IMR-90 (cell line): ENCODE results near the gene UBE2O. TPM values are rescaled to one million over a fixed set of nuclear protein-coding genes. Genes with fewer than 3 reads are reported as not detected.

ENCODE experiments used
- ATAC-seq: fragments of 200-7000 bp; cut with Tn5 transposase; 2 replicates; pipeline ENCODE4 v1.9.1; 2020; ENCODE audit warnings: low read depth, mild to moderate bottlenecking, moderate library complexity
- BruUV-seq: library from RNA; stranded (reverse); fragments of 400-500 nt; replicated peaks from 2 replicates; lab custom pipeline; 2021; lab: Mats Ljungman, UMichigan
- CTCF ChIA-PET: fragments of 300-600 bp; formaldehyde crosslinking; extraction: SDS; loops from one replicate; lab custom pipeline; 2021; ENCODE audit warnings: antibody characterized with exemption; lab: Yijun Ruan, JAX
- POLR2A ChIA-PET: fragments of 300-600 bp; sonication (Branson Sonifier 250); formaldehyde crosslinking; loops from one replicate; lab custom pipeline; 2022; ENCODE audit warnings: antibody characterized with exemption; ENCODE audit not compliant: unreplicated experiment; lab: Charles Lee
- DNase-seq: peaks from one replicate; pipeline ENCODE4 v3.0.0; 2013
- H2AFZ ChIP-seq: replicated peaks from 2 replicates; pipeline ENCODE3; 2013; ENCODE audit warnings: low read length, mild to moderate bottlenecking; ENCODE audit not compliant: poor library complexity
- H2AK5ac ChIP-seq: 2 replicates; pipeline ENCODE4 v1.6.1; 2013; ENCODE audit warnings: low read depth, low read length, inconsistent platforms
- H2AK9ac ChIP-seq: replicated peaks from 2 replicates; pipeline ENCODE3; 2013; ENCODE audit warnings: mild to moderate bottlenecking, low read depth, low read length, moderate library complexity; ENCODE audit not compliant: poor library complexity
- H2BK120ac ChIP-seq: 2 replicates; pipeline ENCODE4 v1.6.1; 2013; ENCODE audit warnings: low read depth, low read length, inconsistent platforms
- H2BK15ac ChIP-seq: 3 replicates; pipeline ENCODE4 v1.6.1; 2013; ENCODE audit warnings: low read depth, low read length, inconsistent platforms
- H2BK20ac ChIP-seq: 2 replicates; pipeline ENCODE4 v1.6.1; 2013; ENCODE audit warnings: low read depth, mild to moderate bottlenecking, inconsistent platforms, low read length, moderate library complexity
- H2BK5ac ChIP-seq: 2 replicates; pipeline ENCODE4 v1.6.1; 2013; ENCODE audit warnings: mild to moderate bottlenecking, low read depth, low read length, inconsistent platforms; ENCODE audit not compliant: poor library complexity, severe bottlenecking
- H3K14ac ChIP-seq: replicated peaks from 2 replicates; pipeline ENCODE4 v1.6.1; 2013; ENCODE audit warnings: low read depth, low read length, inconsistent platforms
- H3K18ac ChIP-seq: 2 replicates; pipeline ENCODE4 v1.6.1; 2013; ENCODE audit warnings: low read depth, low read length, control low read depth
- H3K23ac ChIP-seq: 2 replicates; pipeline ENCODE4 v1.6.1; 2013; ENCODE audit warnings: low read depth, low read length, inconsistent platforms
- H3K27ac ChIP-seq: 2 replicates; pipeline ENCODE4 v1.5.1; 2013; ENCODE audit warnings: mild to moderate bottlenecking, control low read depth, low read length; ENCODE audit not compliant: insufficient read depth
- H3K27me3 ChIP-seq: 2 replicates; pipeline ENCODE4 v1.6.1; 2013; ENCODE audit warnings: low read length; ENCODE audit not compliant: control insufficient read depth, insufficient read depth
- H3K36me3 ChIP-seq: 2 replicates; pipeline ENCODE4 v1.6.1; 2013; ENCODE audit warnings: low read length, mixed read lengths; ENCODE audit not compliant: control insufficient read depth, insufficient read depth
- H3K4ac ChIP-seq: 2 replicates; pipeline ENCODE4 v1.6.1; 2013; ENCODE audit warnings: low read depth, low read length, inconsistent platforms
- H3K4me1 ChIP-seq: 2 replicates; pipeline ENCODE4 v1.6.1; 2013; ENCODE audit warnings: low read length, mixed read lengths; ENCODE audit not compliant: control insufficient read depth, insufficient read depth
- H3K4me2 ChIP-seq: 2 replicates; pipeline ENCODE4 v1.6.1; 2013; ENCODE audit warnings: low read depth, mild to moderate bottlenecking, control low read depth, low read length, moderate library complexity
- H3K4me3 ChIP-seq: 2 replicates; pipeline ENCODE4 v1.5.1; 2013; ENCODE audit warnings: low read depth, mild to moderate bottlenecking, control low read depth, low read length, moderate library complexity; ENCODE audit not compliant: insufficient read depth
- H3K56ac ChIP-seq: 2 replicates; pipeline ENCODE4 v1.6.1; 2013; ENCODE audit warnings: low read length, inconsistent platforms; ENCODE audit not compliant: insufficient read depth; ENCODE audit errors: extremely low read depth
- H3K79me1 ChIP-seq, 2 experiments: 2 replicates each; pipeline ENCODE4 v1.6.1; 2013; ENCODE audit warnings: low read length in 2 of 2, inconsistent platforms in 1 of 2, low read depth in 1 of 2
- H3K9ac ChIP-seq: 2 replicates; pipeline ENCODE4 v1.6.1; 2013; ENCODE audit warnings: low read depth, low read length, control low read depth
- H3K9me1 ChIP-seq: 2 replicates; pipeline ENCODE4 v1.6.1; 2013; ENCODE audit warnings: low read length, inconsistent platforms; ENCODE audit not compliant: insufficient read depth
- H3K9me3 ChIP-seq: 2 replicates; pipeline ENCODE4 v1.6.1; 2013; ENCODE audit warnings: low read length; ENCODE audit not compliant: control insufficient read depth, insufficient read depth
- H4K20me1 ChIP-seq: 2 replicates; pipeline ENCODE4 v1.6.1; 2013; ENCODE audit warnings: low read length, inconsistent platforms; ENCODE audit not compliant: insufficient read depth
- H4K5ac ChIP-seq: 2 replicates; pipeline ENCODE4 v1.6.1; 2013; ENCODE audit warnings: mild to moderate bottlenecking, low read depth, low read length, control low read depth
- H4K8ac ChIP-seq, 2 experiments: 2 replicates each; pipeline ENCODE4 v1.6.1; 2013; ENCODE audit warnings: low read depth in 2 of 2, low read length in 2 of 2, control low read depth in 1 of 2, inconsistent platforms in 1 of 2
- H4K91ac ChIP-seq: 2 replicates; pipeline ENCODE4 v1.6.1; 2013; ENCODE audit warnings: low read depth, low read length, inconsistent platforms; ENCODE audit not compliant: insufficient read depth
- BHLHE40 ChIP-seq: fragments of 150-350 bp; IDR thresholded peaks from 2 replicates; pipeline ENCODE4 v1.6.1; 2016; ENCODE audit warnings: mild to moderate bottlenecking, low read depth, low read length
- CEBPB ChIP-seq: IDR thresholded peaks from 2 replicates; pipeline ENCODE4 v1.6.1; 2012; ENCODE audit warnings: low read depth, low read length, improper control_type of control experiment
- CHD1 ChIP-seq: IDR thresholded peaks from 2 replicates; pipeline ENCODE4 v1.6.1; 2012; ENCODE audit warnings: low read depth, low read length, improper control_type of control experiment
- MAZ ChIP-seq: IDR thresholded peaks from 2 replicates; pipeline ENCODE4 v1.6.1; 2012; ENCODE audit warnings: low read depth, mild to moderate bottlenecking, low read length, improper control_type of control experiment, moderate library complexity, borderline replicate concordance
- MXI1 ChIP-seq: IDR thresholded peaks from 2 replicates; pipeline ENCODE4 v1.6.1; 2012; ENCODE audit warnings: low read depth, mild to moderate bottlenecking, low read length, moderate library complexity, borderline replicate concordance
- RAD21 ChIP-seq: IDR thresholded peaks from 2 replicates; pipeline ENCODE4 v1.6.1; 2012; ENCODE audit warnings: low read length, improper control_type of control experiment
- RCOR1 ChIP-seq: IDR thresholded peaks from 2 replicates; pipeline ENCODE4 v1.6.1; 2012; ENCODE audit warnings: mild to moderate bottlenecking, low read length, improper control_type of control experiment; ENCODE audit not compliant: insufficient replicate concordance
- WGBS, 2 experiments: methylation state at CpG; one replicate each; pipeline versions ENCODE4 v1.1.5 to v1.1.7; 2013; ENCODE audit warnings: missing lambda C conversion rate in 2 of 2; ENCODE audit not compliant: insufficient read length in 1 of 2; ENCODE audit errors: extremely low coverage in 2 of 2; 5-methylcytosine and 5-hydroxymethylcytosine counted together
- dilution Hi-C: fragments of 300-500 bp; cut with HindIII; formaldehyde crosslinking; loops from one replicate; pipeline ENCODE4 v1.14.3; 2018; ENCODE audit warnings: low sequenced_read_pairs; ENCODE audit not compliant: unreplicated experiment
- in situ Hi-C: fragments of 300-500 bp; cut with MboI; formaldehyde crosslinking; loops from 3 replicates; pipeline ENCODE4 v1.14.3; 2019; ENCODE audit warnings: low sequenced_read_pairs, inconsistent platforms, mixed read lengths
- intact Hi-C: fragments of 100-400 bp; cut with micrococcal nuclease; formaldehyde crosslinking; loops from 2 replicates; pipeline ENCODE4 v1.10.0; 2022
- polyA plus RNA-seq, 3 experiments: library from polyadenylated mRNA; depleted of rRNA; stranded (reverse); fragments of >200 nt; gene quantifications; 2 replicates each; pipeline ENCODE4 v1.2.3, GENCODE V29; 2012; ENCODE audit warnings: low replicate concordance in 1 of 3
- total RNA-seq: library from RNA; depleted of rRNA; stranded (reverse); fragments of >200 nt; gene quantifications from 2 replicates; pipeline ENCODE4 v1.2.3, GENCODE V29; 2012
- TF ChIP-seq, protein P1 (sequence below): fragments of 150-350 bp; IDR thresholded peaks from 2 replicates; pipeline ENCODE4 v1.6.1; 2017; ENCODE audit warnings: mild to moderate bottlenecking, antibody characterized with exemption, low read length, low read depth
- TF ChIP-seq, protein P2 (sequence below): conservative IDR thresholded peaks from 2 replicates; pipeline ENCODE4 v1.5.1; 2012; ENCODE audit warnings: mild to moderate bottlenecking, low read depth, low read length, improper control_type of control experiment

The UBE2O gene
- total and polyA plus RNA-seq, 2 of the 4 experiments (the other 2 are of a cell fraction): 17.6 TPM

DNA sequence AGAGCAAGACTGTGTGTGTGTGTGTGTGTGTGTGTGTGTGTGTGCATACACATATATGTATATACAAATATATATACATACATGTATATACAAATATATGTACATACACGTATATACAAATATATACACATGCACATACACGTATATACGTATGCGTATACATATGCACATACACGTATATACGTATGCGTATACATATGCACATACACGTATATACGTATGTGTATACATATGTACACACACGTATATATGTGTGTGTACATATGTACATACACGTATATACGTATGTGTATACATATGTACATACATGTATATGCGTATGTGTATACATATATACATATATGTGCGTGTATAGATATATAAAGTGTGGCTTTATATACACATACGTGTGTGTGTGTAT lies 37.2 kb downstream of the UBE2O start:
- no peak overlapping the region for H3K4ac ChIP-seq
- no peak overlapping the region for H3K23ac ChIP-seq
- WGBS, 2 experiments: no CpG with 5 or more reads among the region's 15 CpGs
- no peak overlapping the region for H4K8ac ChIP-seq
- ATAC-seq (no peak), DNase-seq (no peak)
- ChIA-PET CTCF (no interaction called here), POLR2A (no interaction called here)
- H3K4me2 ChIP-seq: no peak overlapping the region
- no peak overlapping the region for H4K91ac ChIP-seq
- no peak overlapping the region for H2BK15ac ChIP-seq
- H3K18ac ChIP-seq: no peak overlapping the region
- dilution Hi-C loops (no loop called here), intact Hi-C loops (no loop called here), in situ Hi-C loops (no loop called here)
- no TSS peak for BruUV-seq
- no peak overlapping the region for H3K4me3 ChIP-seq
- no peak overlapping the region for H3K27ac ChIP-seq
- H3K9ac ChIP-seq: no peak overlapping the region
- H2AK5ac ChIP-seq: no peak overlapping the region
- H3K14ac ChIP-seq: no peak overlapping the region
- no peak overlapping the region for H2AK9ac ChIP-seq
- peaks cover 26% of the 10 kb centered on the region for H3K9me1 ChIP-seq
- TF ChIP-seq, protein P1, sequence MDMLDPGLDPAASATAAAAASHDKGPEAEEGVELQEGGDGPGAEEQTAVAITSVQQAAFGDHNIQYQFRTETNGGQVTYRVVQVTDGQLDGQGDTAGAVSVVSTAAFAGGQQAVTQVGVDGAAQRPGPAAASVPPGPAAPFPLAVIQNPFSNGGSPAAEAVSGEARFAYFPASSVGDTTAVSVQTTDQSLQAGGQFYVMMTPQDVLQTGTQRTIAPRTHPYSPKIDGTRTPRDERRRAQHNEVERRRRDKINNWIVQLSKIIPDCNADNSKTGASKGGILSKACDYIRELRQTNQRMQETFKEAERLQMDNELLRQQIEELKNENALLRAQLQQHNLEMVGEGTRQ: no peak
- TF ChIP-seq CEBPB (no peak), MAZ (no peak), BHLHE40 (no peak), RAD21 (no peak), RCOR1 (no peak), CHD1 (no peak), MXI1 (no peak)
- TF ChIP-seq, protein P2, sequence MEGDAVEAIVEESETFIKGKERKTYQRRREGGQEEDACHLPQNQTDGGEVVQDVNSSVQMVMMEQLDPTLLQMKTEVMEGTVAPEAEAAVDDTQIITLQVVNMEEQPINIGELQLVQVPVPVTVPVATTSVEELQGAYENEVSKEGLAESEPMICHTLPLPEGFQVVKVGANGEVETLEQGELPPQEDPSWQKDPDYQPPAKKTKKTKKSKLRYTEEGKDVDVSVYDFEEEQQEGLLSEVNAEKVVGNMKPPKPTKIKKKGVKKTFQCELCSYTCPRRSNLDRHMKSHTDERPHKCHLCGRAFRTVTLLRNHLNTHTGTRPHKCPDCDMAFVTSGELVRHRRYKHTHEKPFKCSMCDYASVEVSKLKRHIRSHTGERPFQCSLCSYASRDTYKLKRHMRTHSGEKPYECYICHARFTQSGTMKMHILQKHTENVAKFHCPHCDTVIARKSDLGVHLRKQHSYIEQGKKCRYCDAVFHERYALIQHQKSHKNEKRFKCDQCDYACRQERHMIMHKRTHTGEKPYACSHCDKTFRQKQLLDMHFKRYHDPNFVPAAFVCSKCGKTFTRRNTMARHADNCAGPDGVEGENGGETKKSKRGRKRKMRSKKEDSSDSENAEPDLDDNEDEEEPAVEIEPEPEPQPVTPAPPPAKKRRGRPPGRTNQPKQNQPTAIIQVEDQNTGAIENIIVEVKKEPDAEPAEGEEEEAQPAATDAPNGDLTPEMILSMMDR: no peak
- H3K36me3 ChIP-seq: peaks cover 7% of the 10 kb centered on the region; the same call in 1 of the 2 replicates
- H2BK5ac ChIP-seq: no peak overlapping the region
- H3K27me3 ChIP-seq: no peaks in the 10 kb centered on the region
- H3K9me3 ChIP-seq: no peaks in the 10 kb centered on the region
- no peak overlapping the region for H3K56ac ChIP-seq
- H2BK20ac ChIP-seq: no peak overlapping the region
- H4K5ac ChIP-seq: no peak overlapping the region
- peaks cover 72% of the 10 kb centered on the region for H4K20me1 ChIP-seq
- H2AFZ ChIP-seq: no peak overlapping the region
- H2BK120ac ChIP-seq: no peak overlapping the region
- H3K79me1 ChIP-seq: peaks cover 51 to 87% of the 10 kb centered on the region in 2 experiments
- H3K4me1 ChIP-seq: peaks cover 11% of the 10 kb centered on the region
